ENCODE results near the gene BMAL1.

DNA sequence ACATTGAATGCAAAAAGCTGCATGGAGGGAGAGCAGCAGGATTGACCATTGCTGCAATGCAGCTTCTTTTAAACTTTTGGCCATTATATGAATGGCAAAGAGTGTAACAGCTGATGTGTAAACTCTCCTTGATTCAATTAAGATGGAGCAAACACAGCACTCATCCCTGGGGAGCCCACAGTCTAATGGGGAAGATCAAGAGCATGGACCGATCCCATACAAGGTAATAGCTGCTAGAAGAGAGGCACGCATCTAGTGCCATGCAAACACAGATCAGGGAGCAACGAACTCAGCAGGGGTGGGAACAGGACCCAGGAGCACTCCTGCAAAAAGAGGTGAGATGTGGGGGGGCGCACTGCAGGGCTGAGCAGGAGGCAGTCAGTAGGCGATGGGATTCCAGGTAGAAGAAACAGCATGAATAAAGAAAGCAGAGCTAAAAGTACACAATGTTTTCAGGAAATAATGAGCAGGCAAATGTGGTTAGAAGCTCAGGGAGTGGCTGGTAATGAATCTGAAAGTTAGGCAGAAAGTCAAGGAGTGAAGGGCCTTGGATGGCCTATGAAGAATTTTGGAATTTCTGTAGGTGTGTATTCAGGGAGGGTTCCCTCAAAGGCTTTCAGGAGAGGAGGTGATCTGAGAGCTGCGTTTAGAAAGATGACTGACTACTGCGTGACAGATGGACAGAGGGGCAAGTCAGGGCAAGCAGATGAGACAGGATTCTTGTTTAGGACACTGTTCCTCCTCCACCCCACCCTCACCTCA is 17.2 kb upstream of the BMAL1 start:
- TF ChIP-seq, protein P1, sequence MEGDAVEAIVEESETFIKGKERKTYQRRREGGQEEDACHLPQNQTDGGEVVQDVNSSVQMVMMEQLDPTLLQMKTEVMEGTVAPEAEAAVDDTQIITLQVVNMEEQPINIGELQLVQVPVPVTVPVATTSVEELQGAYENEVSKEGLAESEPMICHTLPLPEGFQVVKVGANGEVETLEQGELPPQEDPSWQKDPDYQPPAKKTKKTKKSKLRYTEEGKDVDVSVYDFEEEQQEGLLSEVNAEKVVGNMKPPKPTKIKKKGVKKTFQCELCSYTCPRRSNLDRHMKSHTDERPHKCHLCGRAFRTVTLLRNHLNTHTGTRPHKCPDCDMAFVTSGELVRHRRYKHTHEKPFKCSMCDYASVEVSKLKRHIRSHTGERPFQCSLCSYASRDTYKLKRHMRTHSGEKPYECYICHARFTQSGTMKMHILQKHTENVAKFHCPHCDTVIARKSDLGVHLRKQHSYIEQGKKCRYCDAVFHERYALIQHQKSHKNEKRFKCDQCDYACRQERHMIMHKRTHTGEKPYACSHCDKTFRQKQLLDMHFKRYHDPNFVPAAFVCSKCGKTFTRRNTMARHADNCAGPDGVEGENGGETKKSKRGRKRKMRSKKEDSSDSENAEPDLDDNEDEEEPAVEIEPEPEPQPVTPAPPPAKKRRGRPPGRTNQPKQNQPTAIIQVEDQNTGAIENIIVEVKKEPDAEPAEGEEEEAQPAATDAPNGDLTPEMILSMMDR (IDR thresholded peaks at IDR 0.05): no peak
- no peak for TF ChIP-seq POLR2A (IDR thresholded peaks at IDR 0.05)

Data from Peyer's patch (tissue), 4 donors.